GM21529 (cell line): ENCODE results near the gene THOP1.

Experiments
- ATAC-seq: cut with Tn5 transposase; IDR thresholded peaks from one replicate; pipeline ENCODE4 v1.9.1; 2021; ENCODE audit not compliant: unreplicated experiment

Gene THOP1

GRCh38 chr19:2761876-2762782, 23.2 kb upstream of the THOP1 start:
- ATAC-seq: no peak

- ATAC-seq: no peak
Measured at GRCh38 chr19:2762783-2763496, 22.4 kb upstream of the THOP1 start.

GRCh38 chr19:2763687-2764086, 21.6 kb upstream of the THOP1 start:
- no peak for ATAC-seq

- ATAC-seq: no peak
Measured at GRCh38 chr19:2764945-2765344, 20.4 kb upstream of the THOP1 start.

- ATAC-seq: no peak
Measured at GRCh38 chr19:2765376-2765775, 19.9 kb upstream of the THOP1 start.

- no peak for ATAC-seq
Measured at GRCh38 chr19:2766594-2767372, 18.5 kb upstream of the THOP1 start.

- no peak for ATAC-seq
Measured at GRCh38 chr19:2767688-2768087, 17.6 kb upstream of the THOP1 start.

- no peak for ATAC-seq
Measured at GRCh38 chr19:2768365-2769132, 16.8 kb upstream of the THOP1 start.

- no peak for ATAC-seq
Measured at GRCh38 chr19:2769218-2769617, 16.1 kb upstream of the THOP1 start.

- no peak for ATAC-seq
Measured at GRCh38 chr19:2770055-2771013, 15.0 kb upstream of the THOP1 start.

GRCh38 chr19:2771786-2772674, 13.3 kb upstream of the THOP1 start:
- ATAC-seq: no peak

- no peak for ATAC-seq
Measured at GRCh38 chr19:2774083-2774679, 11.1 kb upstream of the THOP1 start.

- no peak for ATAC-seq
Measured at GRCh38 chr19:2774953-2775555, 10.2 kb upstream of the THOP1 start.

GRCh38 chr19:2775556-2776430, 9.5 kb upstream of the THOP1 start:
- ATAC-seq: no peak

- no peak for ATAC-seq
Measured at GRCh38 chr19:2777952-2778683, 7.2 kb upstream of the THOP1 start.

GRCh38 chr19:2779121-2779740, 6.1 kb upstream of the THOP1 start:
- ATAC-seq: no peak
